GM12892 (cell line): Measurements from ENCODE around the gene SLC46A3.

Experiments used
- DNase-seq: peaks from one replicate; pipeline ENCODE4 v3.0.0; 2011; ENCODE audit not compliant: insufficient read length
- FAIRE-seq: peaks from 2 replicates; lab custom pipeline; 2011; peaks lifted over from hg19 to GRCh38; lab: Jason Lieb, UNC
- POLR2A ChIP-seq: IDR thresholded peaks from 2 replicates; pipeline ENCODE4 v1.6.1; 2011; ENCODE audit warnings: low read depth, low read length, control low read depth
- POLR2AphosphoS5 ChIP-seq: IDR thresholded peaks from 2 replicates; pipeline ENCODE4 v1.6.1; 2011; ENCODE audit warnings: low read depth, low read length, control low read depth
- TAF1 ChIP-seq: IDR thresholded peaks from 2 replicates; pipeline ENCODE4 v1.6.1; 2011; ENCODE audit warnings: low read depth, mild to moderate bottlenecking, control low read depth, low read length, borderline replicate concordance

The SLC46A3 gene

DNA sequence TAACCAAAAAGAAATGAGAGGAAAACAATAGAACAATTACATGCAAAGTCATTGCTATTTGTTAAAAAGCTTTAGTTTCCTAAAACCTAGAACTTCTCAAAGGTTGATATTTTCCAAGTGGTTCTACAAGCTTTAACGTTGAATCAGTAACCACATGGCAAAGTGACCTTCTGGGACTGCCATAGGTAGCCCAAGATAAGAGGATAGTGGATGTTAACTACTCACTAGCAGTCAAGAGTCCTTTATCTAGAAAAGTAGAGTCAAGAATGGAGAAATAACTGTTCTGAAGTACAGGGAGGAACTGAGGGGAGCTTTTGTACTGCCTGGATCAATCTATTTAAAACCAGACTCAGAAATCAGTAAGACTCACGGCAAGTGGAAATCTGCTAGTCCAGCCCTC lies 9.9 kb upstream of the SLC46A3 start:
- no peak for FAIRE-seq
- DNase-seq, result no peak
- TF ChIP-seq POLR2A, result no peak
- no peak for TF ChIP-seq TAF1
- no peak for TF ChIP-seq POLR2AphosphoS5

DNA sequence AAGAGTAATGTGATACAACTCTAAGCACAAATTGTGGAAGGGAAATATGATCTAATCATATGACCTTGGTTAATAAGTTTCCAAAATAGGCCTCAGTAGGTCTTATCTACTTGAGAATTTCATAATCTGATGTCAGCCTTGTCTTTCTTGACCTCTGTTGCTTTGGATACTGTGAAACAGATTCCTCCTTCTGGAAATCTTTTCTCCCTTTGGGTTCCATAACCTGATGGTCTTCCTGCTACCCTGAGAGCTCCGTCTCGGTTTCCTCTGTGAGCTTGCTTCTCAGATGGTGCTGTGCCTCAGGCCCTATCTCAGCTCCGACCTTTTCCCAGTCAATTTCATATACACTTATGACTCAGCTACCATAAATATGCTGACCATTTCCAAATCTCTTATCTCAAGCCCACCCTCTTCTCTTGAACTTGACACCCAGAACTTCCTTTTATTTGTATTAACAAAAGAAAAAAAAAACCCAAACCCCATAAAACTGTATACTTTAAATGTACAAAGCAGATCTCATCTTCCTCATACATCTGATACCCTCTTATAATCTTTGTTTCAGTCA lies 6.4 kb upstream of the SLC46A3 start:
- FAIRE-seq (no peak), DNase-seq (no peak)

DNA sequence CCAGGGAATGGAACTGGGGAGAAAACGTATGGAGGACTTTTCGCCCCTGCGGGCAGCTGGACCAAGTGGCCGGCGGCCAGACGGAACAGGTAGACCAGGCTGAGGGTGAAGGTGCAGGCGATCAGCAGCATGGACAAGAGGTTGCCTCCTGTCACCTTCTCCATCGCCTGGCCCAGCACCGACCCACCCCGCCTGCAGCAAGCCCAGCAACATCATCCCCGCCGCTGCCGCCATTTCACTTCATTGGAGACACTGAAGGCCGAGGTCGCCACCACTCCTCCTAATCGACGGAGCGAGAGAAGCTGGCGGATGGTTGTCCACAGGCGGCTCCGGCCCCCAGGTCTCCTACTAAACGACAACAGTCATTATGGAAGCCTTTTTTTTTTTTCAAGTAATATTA lies 5.0 kb upstream of the SLC46A3 start:
- no peak for FAIRE-seq
- no peak for TF ChIP-seq TAF1
- TF ChIP-seq POLR2A, result no peak
- TF ChIP-seq POLR2AphosphoS5, result no peak

More for the DNA sequence above, 6.4 kb upstream of the SLC46A3 start:
- TF ChIP-seq POLR2A (no peak), TAF1 (no peak), POLR2AphosphoS5 (no peak)

DNA sequence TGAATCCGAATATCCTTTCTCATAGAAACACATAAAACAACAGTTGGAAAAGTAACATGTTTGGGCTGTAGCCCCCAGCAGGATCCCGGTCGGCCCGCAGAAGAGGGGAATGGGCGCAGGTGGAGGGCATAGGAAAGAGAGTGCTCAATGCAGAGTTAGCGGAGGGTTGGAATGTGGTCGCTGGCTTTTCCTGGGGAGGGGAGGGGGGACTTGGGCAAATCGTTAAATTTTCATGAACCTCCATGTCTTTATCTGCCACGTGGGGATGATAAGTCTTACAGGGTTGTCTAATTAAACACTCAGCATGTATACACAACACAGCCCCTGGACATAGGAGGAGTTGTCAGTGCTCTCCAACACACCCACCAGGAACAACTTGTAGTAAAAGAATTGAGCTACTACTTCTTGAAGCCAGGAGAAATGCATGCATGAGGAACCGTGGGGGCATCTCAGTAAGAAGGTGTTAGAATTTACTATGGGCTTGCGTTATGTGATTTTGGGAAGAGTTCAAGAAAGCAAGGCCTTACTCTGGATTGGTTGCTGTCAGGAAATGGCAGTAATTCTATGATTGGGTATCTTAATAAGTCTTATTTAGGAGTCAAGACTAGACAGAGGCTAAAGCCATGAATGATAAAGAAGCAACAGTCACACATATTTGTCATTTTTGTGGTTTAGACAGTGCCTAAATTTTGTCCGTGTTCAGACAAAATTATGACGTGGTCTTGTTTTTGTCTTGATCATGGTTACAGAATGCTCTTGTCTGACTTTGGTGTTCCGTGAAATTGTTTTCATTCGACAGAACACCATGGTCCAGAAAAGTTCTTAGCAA lies 671 bp upstream of the SLC46A3 start:
- no peak for DNase-seq
- TF ChIP-seq POLR2A (no peak), POLR2AphosphoS5 (no peak), TAF1 (no peak)
- FAIRE-seq, result no peak

More for the DNA sequence above, 5.0 kb upstream of the SLC46A3 start:
- DNase-seq, result no peak

DNA sequence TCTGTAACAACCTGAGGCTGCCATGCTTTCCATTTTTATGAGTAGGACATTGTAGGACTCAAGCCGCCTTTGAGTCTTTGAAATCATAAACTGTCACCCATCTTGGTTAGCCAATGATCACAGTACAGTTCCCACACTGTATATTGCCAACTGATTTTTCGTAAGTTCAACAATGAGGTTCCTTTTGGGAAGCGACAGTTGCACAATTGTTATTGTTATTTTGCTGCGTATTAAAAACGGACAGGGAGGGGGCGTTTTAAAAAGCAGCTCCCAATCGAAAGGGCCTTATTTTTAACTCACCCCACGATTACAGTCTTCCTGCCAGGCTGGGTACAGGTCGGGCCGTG lies 601 bp downstream of the SLC46A3 start:
- TF ChIP-seq TAF1, result no peak
- no peak for TF ChIP-seq POLR2AphosphoS5
- TF ChIP-seq POLR2A, result no peak
- FAIRE-seq, result peak; percentile 46
- no peak for DNase-seq

DNA sequence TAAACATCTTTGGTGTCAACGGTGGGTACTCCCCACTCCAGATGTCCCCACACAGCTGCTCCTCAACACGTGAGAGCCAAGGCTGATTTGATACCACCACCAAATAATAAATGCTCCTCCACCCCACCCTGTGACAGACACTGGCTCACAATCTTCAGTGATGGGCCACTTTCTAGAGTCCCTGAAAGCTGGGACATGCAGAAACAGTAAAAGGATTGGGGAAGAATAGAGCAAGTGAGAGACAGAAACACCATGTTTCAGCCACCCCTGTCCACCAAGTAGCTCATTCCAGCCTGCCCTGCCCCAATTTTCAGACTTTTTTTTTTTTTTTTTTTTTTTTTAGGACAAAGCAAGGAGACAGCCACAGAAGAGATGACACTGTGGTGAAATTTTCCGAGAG lies 1.6 kb downstream of the SLC46A3 start:
- DNase-seq (no peak), FAIRE-seq (no peak)

DNA sequence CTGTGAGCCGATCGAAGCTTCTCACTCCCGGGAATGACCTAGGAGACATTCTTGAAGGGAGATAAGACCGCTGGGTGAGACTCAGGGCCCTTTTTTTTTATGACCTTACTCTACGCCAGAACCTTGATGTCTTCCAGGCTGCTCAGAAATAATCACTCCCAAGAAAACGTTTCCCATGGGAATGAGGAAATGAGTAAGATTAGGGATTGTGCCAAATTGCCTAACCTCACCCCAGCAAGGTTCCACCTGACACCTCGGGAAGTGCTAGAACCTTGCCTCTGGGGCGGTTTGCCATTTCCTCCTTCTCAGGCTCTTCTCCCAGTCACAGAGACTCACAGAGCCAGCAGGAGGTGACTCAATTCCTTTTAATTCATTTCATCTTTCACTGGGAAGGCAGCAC lies 2.3 kb downstream of the SLC46A3 start:
- TF ChIP-seq TAF1, result no peak
- TF ChIP-seq POLR2AphosphoS5, result no peak
- no peak for TF ChIP-seq POLR2A
- no peak for FAIRE-seq

More for the DNA sequence above, 1.6 kb downstream of the SLC46A3 start:
- no peak for TF ChIP-seq POLR2AphosphoS5
- no peak for TF ChIP-seq TAF1
- no peak for TF ChIP-seq POLR2A

DNA sequence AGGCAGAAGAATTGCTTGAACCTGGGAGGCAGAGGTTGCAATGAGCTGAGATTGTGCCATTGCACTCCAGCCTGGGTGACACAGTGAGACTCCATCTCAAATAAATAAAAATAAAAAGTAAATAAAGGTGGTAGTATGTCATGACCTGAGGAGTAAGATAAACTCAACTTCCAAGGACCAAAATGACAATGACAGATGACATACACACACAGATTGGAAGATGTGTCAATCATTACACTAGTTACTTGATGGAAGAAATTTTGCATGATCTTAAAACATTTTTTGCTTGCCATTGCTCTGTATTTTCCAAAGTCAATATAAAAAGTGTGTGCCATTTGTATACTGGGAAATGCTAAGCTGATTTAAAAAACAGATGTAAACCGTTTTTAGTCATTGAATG lies 4.1 kb downstream of the SLC46A3 start:
- no peak for TF ChIP-seq POLR2AphosphoS5
- no peak for TF ChIP-seq POLR2A
- TF ChIP-seq TAF1, result no peak
- no peak for DNase-seq
- FAIRE-seq, result no peak

More for the DNA sequence above, 2.3 kb downstream of the SLC46A3 start:
- DNase-seq, result no peak

DNA sequence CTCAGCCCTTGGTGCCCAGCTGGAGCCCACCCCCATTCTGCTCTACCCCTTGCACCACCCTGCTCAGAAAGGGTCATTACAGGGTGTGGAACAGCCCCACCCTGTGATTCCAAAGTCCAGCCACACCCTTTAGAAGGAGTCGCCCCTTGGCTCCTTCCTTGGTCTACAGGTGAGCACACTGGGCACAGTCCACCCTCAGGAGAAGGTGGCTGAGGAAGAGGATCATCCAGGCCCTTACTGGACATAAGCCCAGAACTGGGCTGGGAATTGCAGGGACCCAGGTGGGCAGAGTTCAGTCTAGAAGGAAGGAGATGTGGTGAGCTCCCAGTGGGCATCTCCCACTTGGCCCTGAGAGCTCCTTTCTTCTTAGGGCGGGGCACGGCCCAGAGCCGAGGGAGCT lies 8.6 kb downstream of the SLC46A3 start:
- no peak for TF ChIP-seq POLR2A
- TF ChIP-seq TAF1, result no peak
- TF ChIP-seq POLR2AphosphoS5, result no peak
- FAIRE-seq (no peak), DNase-seq (no peak)

DNA sequence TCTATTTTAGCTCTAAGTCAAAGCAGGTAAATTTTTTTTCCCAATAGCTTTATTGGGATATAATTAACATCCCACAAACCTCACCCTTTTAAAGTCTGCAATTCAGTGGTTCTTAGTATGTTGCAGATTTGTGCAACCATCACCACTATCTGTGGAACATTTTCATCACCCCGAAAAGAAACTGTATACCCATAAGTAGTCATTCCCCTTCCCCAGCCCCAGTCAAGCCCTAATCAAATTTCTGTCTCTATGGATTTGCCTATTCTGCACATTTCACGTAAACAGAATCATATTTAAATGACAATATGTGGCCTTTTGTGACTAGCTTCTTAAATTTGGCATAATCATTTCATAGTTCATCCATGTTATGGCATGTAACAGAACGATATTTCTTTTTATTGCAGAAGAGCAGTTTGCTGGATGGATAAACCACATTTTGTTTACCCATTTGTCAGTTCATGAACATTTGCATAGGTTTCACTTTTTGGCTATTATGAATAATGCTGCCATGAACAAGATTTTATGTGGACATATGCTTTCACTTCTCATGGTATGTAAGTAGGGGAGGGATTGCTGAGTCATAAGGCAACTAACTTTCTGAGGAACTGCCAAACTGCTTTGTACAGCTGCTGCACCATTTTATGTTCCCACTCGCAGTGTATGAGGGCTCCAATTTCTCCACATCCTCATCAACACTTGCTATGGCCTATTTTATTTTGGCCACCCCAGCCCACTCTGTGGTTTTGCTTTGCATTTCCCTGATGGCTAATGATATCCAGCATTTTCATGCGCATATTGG lies 10.9 kb downstream of the SLC46A3 start:
- DNase-seq (no peak), FAIRE-seq (peak; percentile 93)
- TF ChIP-seq POLR2A (no peak), POLR2AphosphoS5 (no peak), TAF1 (no peak)

DNA sequence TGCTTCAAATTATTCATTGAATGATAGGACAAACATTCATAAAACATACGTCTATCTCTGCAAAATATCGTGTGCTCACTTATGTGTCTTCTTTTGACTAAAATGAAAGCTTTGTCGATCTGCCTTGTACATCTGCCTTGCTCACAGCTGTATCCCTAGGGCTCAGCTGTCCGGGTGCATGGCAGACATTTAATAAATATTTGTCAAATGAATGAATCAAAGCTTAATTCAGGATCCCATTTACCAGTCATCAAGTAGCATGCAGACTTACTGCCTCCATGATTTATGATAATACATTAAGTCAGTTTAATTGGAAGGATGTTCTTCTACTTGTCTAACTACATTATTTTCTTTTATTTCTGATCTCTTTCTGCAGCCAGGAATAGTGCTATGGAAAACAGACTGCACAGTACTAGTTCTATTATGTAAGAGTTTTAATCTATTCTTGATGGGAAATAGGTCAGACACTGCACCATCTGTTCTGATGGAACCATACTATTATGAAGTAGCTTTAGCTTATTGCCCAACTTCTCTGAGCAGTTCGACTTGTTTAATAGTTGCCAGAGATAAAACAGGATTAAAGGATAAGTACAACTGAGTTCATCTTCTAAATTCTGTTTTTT lies 13.2 kb downstream of the SLC46A3 start:
- TF ChIP-seq POLR2AphosphoS5 (no peak), TAF1 (no peak), POLR2A (no peak)
- DNase-seq, result no peak
- FAIRE-seq, result no peak
